CD4-positive, alpha-beta T cell (primary cell): Measurements from ENCODE around the gene PIK3CG. TPM values are rescaled to one million over a fixed set of nuclear protein-coding genes. Genes with fewer than 3 reads are reported as not detected.

Experiments used
- ATAC-seq: fragments of 200-7000 bp; cut with Tn5 transposase; one replicate; pipeline ENCODE4 v1.10.0; 2022; ENCODE audit warnings: mild to moderate bottlenecking; ENCODE audit not compliant: poor library complexity
- CTCF ChIA-PET: fragments of 350-600 bp; sonication (Branson Sonifier 250); formaldehyde crosslinking; loops from one replicate; lab custom pipeline; 2021; ENCODE audit warnings: antibody characterized with exemption, inconsistent platforms; lab: Charles Lee
- POLR2A ChIA-PET: fragments of 350-600 bp; sonication (Branson Sonifier 250); formaldehyde crosslinking; loops from one replicate; lab custom pipeline; 2021; ENCODE audit warnings: antibody characterized with exemption, inconsistent platforms; lab: Charles Lee
- DNase-seq, 14 experiments: peaks; one replicate each; pipeline ENCODE4 v3.0.0-alpha.2; 2013 to 2020; ENCODE audit warnings: mixed read lengths in 2 of 14
- H3K27ac ChIP-seq, 2 donors: one replicate each; pipeline versions ENCODE4 v1.5.1 to v1.7.0; 2013; ENCODE audit warnings: low read length in 2 of 2, low read depth in 1 of 2, mild to moderate bottlenecking in 1 of 2
- H3K27me3 ChIP-seq, 2 experiments: 1 replicate in 1 of 2; 2 replicates in 1 of 2; pipeline versions ENCODE4 v1.6.1 to v1.7.0; 2013; ENCODE audit warnings: low read length in 2 of 2, control low read depth in 1 of 2, mild to moderate bottlenecking in 1 of 2, moderate library complexity in 1 of 2; ENCODE audit not compliant: insufficient read depth in 2 of 2, control insufficient read depth in 1 of 2
- H3K36me3 ChIP-seq: one replicate; pipeline ENCODE4 v1.6.1; 2013; ENCODE audit warnings: low read length, control low read depth; ENCODE audit not compliant: insufficient read depth
- H3K4me1 ChIP-seq: one replicate; pipeline ENCODE4 v1.6.1; 2013; ENCODE audit warnings: low read length, control low read depth; ENCODE audit not compliant: insufficient read depth
- H3K4me3 ChIP-seq: one replicate; pipeline ENCODE4 v1.5.1; 2013; ENCODE audit warnings: mild to moderate bottlenecking, low read length, moderate library complexity
- H3K9me3 ChIP-seq, 2 experiments: 1 replicate in 1 of 2; 2 replicates in 1 of 2; pipeline versions ENCODE4 v1.6.1 to v1.7.0; 2013; ENCODE audit warnings: low read length in 2 of 2, mild to moderate bottlenecking in 2 of 2, control low read depth in 1 of 2, moderate library complexity in 1 of 2; ENCODE audit not compliant: control insufficient read depth in 1 of 2, insufficient read depth in 1 of 2
- H3K27ac Mint-ChIP-seq: one replicate; pipeline ENCODE4 v1.8.0; 2020; ENCODE audit warnings: mixed read lengths
- H3K27me3 Mint-ChIP-seq: one replicate; pipeline ENCODE4 v1.8.0; 2021; ENCODE audit warnings: mixed read lengths
- H3K36me3 Mint-ChIP-seq: one replicate; pipeline ENCODE4 v1.8.0; 2021; ENCODE audit warnings: low read depth, mixed read lengths
- H3K4me1 Mint-ChIP-seq: one replicate; pipeline ENCODE4 v1.8.0; 2021; ENCODE audit warnings: low read depth, mixed read lengths
- H3K4me3 Mint-ChIP-seq: one replicate; pipeline ENCODE4 v1.8.0; 2020; ENCODE audit warnings: mild to moderate bottlenecking, mixed read lengths
- H3K9me3 Mint-ChIP-seq: one replicate; pipeline ENCODE4 v1.8.0; 2020; ENCODE audit warnings: mixed read lengths
- CTCF ChIP-seq: fragments of 200-600 bp; IDR thresholded peaks from one replicate; pipeline ENCODE4 v1.8.0; 2022; ENCODE audit warnings: antibody characterized with exemption, mild to moderate bottlenecking
- intact Hi-C, 2 experiments: fragments of 100-400 bp; cut with DNase I in 1 of 2; cut with micrococcal nuclease in 1 of 2; formaldehyde crosslinking; loops; one replicate each; pipeline versions ENCODE4 v1.15.1 to v1.9.0; 2023 to 2025; cut with DNase I, micrococcal nuclease
- total RNA-seq, 174 experiments: library from RNA in 2 of 174; stranded (reverse) in 2 of 174; gene quantifications; one replicate each; pipeline ENCODE4 v1.2.3 and lab custom pipeline; 2021 to 2026

The PIK3CG gene
- total RNA-seq, 2 experiments from 2014 or later: 20.8 to 21.2 TPM

DNA sequence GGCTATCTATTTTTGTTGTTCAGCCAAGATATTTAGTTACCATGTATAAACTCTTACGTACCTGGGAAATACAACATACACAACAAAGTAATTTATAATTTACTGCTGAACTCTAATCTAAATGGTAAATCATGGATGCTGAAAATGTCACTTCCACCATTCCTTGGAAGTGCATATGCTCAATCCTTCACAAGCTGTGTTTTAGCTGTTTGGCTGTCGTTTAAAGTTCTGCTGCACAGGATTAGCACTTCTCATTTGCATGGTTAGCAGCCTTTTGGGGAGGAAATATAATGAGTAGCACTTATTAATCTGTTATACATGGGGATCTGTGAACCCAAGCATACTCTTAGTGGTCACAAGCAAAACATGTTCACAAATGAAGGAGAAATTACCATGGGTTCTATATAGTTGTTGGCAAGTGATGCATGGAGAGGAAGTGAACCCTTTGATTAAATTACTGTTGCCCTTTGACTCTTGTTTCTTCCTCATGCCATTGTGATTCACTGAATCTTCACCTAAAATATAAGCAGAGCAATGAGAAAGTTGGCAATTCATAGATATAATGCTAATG, 18.5 kb downstream of the PIK3CG start:
- peaks cover 19% of the 10 kb centered on the region for H3K4me1 Mint-ChIP-seq
- H3K4me3 Mint-ChIP-seq: no peak overlapping the region
- no peaks in the 10 kb centered on the region for H3K9me3 ChIP-seq
- no peak overlapping the region for H3K4me3 ChIP-seq
- CTCF ChIA-PET: no interaction called here
- POLR2A ChIA-PET: no interaction called here
- H3K36me3 ChIP-seq: peaks cover 97% of the 10 kb centered on the region
- no peaks in the 10 kb centered on the region for H3K9me3 Mint-ChIP-seq
- no peak for TF ChIP-seq CTCF
- peaks cover 99% of the 10 kb centered on the region for H3K36me3 Mint-ChIP-seq
- DNase-seq (no peak), ATAC-seq (no peak)
- H3K27me3 Mint-ChIP-seq: no peaks in the 10 kb centered on the region
- no peak overlapping the region for H3K27ac Mint-ChIP-seq
- H3K27me3 ChIP-seq: no peaks in the 10 kb centered on the region
- H3K27ac ChIP-seq: no peak overlapping the region
- H3K4me1 ChIP-seq: peaks cover under 1% of the 10 kb centered on the region
- intact Hi-C loops: loop anchor here in 1 of 2 experiments (5.0 kb wide), 1 partner anchor 91 kb away; no protein-coding TSS in a partner anchor

GRCh38 chr7:106885652-106886051, 20.6 kb downstream of the PIK3CG start:
- TF ChIP-seq CTCF: no peak
- no peaks in the 10 kb centered on the region for H3K9me3 ChIP-seq
- intact Hi-C loops: loop anchor here in 1 of 2 experiments (5.0 kb wide), 1 partner anchor 58 kb away; no protein-coding TSS in a partner anchor
- peaks cover 92% of the 10 kb centered on the region for H3K36me3 ChIP-seq
- Mint-ChIP-seq H3K27ac (peak overlapping the region; percentile 18), H3K4me1 (peaks cover 5% of the 10 kb centered on the region), H3K36me3 (peaks cover 99% of the 10 kb centered on the region), H3K9me3 (no peaks in the 10 kb centered on the region), H3K27me3 (no peaks in the 10 kb centered on the region), H3K4me3 (no peak overlapping the region)
- no peak for DNase-seq
- H3K27me3 ChIP-seq: no peaks in the 10 kb centered on the region
- no peaks in the 10 kb centered on the region for H3K4me1 ChIP-seq
- no peak overlapping the region for H3K27ac ChIP-seq
- POLR2A ChIA-PET: interaction anchor here (0.7 kb wide), 1 partner anchor 693 kb away, joined by 3 read pairs; no protein-coding TSS in a partner anchor
- H3K4me3 ChIP-seq: no peak overlapping the region
- ATAC-seq: no peak
- CTCF ChIA-PET: no interaction called here

GRCh38 chr7:106887421-106887820, 22.3 kb downstream of the PIK3CG start:
- Histone ChIP-seq H3K27ac (no peak overlapping the region), H3K36me3 (peaks cover 94% of the 10 kb centered on the region), H3K27me3 (no peaks in the 10 kb centered on the region), H3K4me3 (no peak overlapping the region), H3K9me3 (no peaks in the 10 kb centered on the region), H3K4me1 (no peaks in the 10 kb centered on the region)
- H3K4me3 Mint-ChIP-seq: no peak overlapping the region
- no peaks in the 10 kb centered on the region for H3K9me3 Mint-ChIP-seq
- intact Hi-C loops: loop anchor here in 1 of 2 experiments (5.0 kb wide), 1 partner anchor 60 kb away; no protein-coding TSS in a partner anchor
- no peak for DNase-seq
- ChIA-PET CTCF (interaction anchor here (1.3 kb wide), 1 partner anchor 263 kb away, joined by 3 read pairs; no protein-coding TSS in a partner anchor), POLR2A (no interaction called here)
- H3K27me3 Mint-ChIP-seq: no peaks in the 10 kb centered on the region
- no peak overlapping the region for H3K27ac Mint-ChIP-seq
- TF ChIP-seq CTCF: no peak
- no peak for ATAC-seq
- peaks cover 99% of the 10 kb centered on the region for H3K36me3 Mint-ChIP-seq
- peaks cover 5% of the 10 kb centered on the region for H3K4me1 Mint-ChIP-seq
